ENCODE results near the gene RAI1. TPM values are rescaled to one million over a fixed set of nuclear protein-coding genes. Genes with fewer than 3 reads are reported as not detected.

Gene RAI1
- polyA plus RNA-seq, 6 donors from 2014 or later = 1.9 to 3.8 (median 2.6) TPM

GRCh38 chr17:17752089-17752820 lies 71.0 kb downstream of the RAI1 start:
- H3K9me3 Mint-ChIP-seq = no peaks in the 10 kb centered on the region
- peak overlapping the region; percentile 96 to 100 (median 98) for H3K27ac Mint-ChIP-seq
- H3K36me3 Mint-ChIP-seq = no peaks in the 10 kb centered on the region
- peaks cover 59 to 93% (median 87%) of the 10 kb centered on the region in 3 donors for H3K4me1 Mint-ChIP-seq
- ATAC-seq (ENCODE audit: low read depth in 2 of 2) (peak; percentile 86 to 87), DNase-seq (peak; percentile 97)
- H3K27me3 Mint-ChIP-seq = no peaks in the 10 kb centered on the region
- H3K4me3 Mint-ChIP-seq = peak overlapping the region; percentile 77 to 95 (median 88)

- Mint-ChIP-seq H3K4me1 (peaks cover 64 to 93% (median 92%) of the 10 kb centered on the region in 3 donors), H3K27ac (peak overlapping the region; percentile 41 to 99 (median 96)), H3K9me3 (no peaks in the 10 kb centered on the region), H3K36me3 (no peaks in the 10 kb centered on the region), H3K4me3 (peak overlapping the region; percentile 77 to 95 (median 88)), H3K27me3 (no peaks in the 10 kb centered on the region)
- ATAC-seq (ENCODE audit: low read depth in 2 of 2) = no peak
- no peak for DNase-seq
Observed at GRCh38 chr17:17752821-17753321, 71.6 kb downstream of the RAI1 start.

- Mint-ChIP-seq H3K27me3 (no peaks in the 10 kb centered on the region), H3K9me3 (no peaks in the 10 kb centered on the region), H3K4me1 (peaks cover 60 to 93% (median 92%) of the 10 kb centered on the region in 3 donors), H3K36me3 (no peaks in the 10 kb centered on the region), H3K27ac (peak overlapping the region in 5 of 6 donors; percentile 56 to 99 (median 81)), H3K4me3 (peak overlapping the region in 7 of 8 donors; percentile 12 to 95 (median 77))
- ATAC-seq (ENCODE audit: low read depth in 2 of 2) (no peak), DNase-seq (no peak)
Observed at GRCh38 chr17:17754719-17755686, 73.7 kb downstream of the RAI1 start.

GRCh38 chr17:17755715-17756114 lies 74.5 kb downstream of the RAI1 start:
- no peak for DNase-seq
- H3K4me3 Mint-ChIP-seq = peak overlapping the region in 5 of 8 donors; percentile 24 to 79 (median 29)
- peak overlapping the region in 4 of 6 donors; percentile 31 to 93 (median 64) for H3K27ac Mint-ChIP-seq
- no peaks in the 10 kb centered on the region for H3K36me3 Mint-ChIP-seq
- no peak for ATAC-seq (ENCODE audit: low read depth in 2 of 2)
- H3K27me3 Mint-ChIP-seq = no peaks in the 10 kb centered on the region
- H3K9me3 Mint-ChIP-seq = no peaks in the 10 kb centered on the region
- peaks cover 56 to 89% (median 87%) of the 10 kb centered on the region in 3 donors for H3K4me1 Mint-ChIP-seq

GRCh38 chr17:17757391-17757791 lies 76.1 kb downstream of the RAI1 start:
- peak overlapping the region; percentile 72 to 93 (median 88) for H3K4me3 Mint-ChIP-seq
- peaks cover 54 to 88% (median 76%) of the 10 kb centered on the region in 3 donors for H3K4me1 Mint-ChIP-seq
- ATAC-seq (ENCODE audit: low read depth in 2 of 2) = peak; percentile 88
- no peaks in the 10 kb centered on the region for H3K9me3 Mint-ChIP-seq
- DNase-seq = peak; percentile 74
- H3K36me3 Mint-ChIP-seq = no peaks in the 10 kb centered on the region
- H3K27ac Mint-ChIP-seq = peak overlapping the region; percentile 93 to 99 (median 96)
- H3K27me3 Mint-ChIP-seq = no peaks in the 10 kb centered on the region

GRCh38 chr17:17757956-17758845 lies 76.9 kb downstream of the RAI1 start:
- Mint-ChIP-seq H3K27me3 (no peaks in the 10 kb centered on the region), H3K9me3 (no peaks in the 10 kb centered on the region), H3K4me1 (peaks cover 51 to 80% (median 68%) of the 10 kb centered on the region in 3 donors), H3K4me3 (peak overlapping the region; percentile 72 to 93 (median 88)), H3K36me3 (no peaks in the 10 kb centered on the region), H3K27ac (peak overlapping the region; percentile 93 to 99 (median 96))
- ATAC-seq (ENCODE audit: low read depth in 2 of 2) = peak; percentile 48 to 58
- DNase-seq = no peak

GRCh38 chr17:17758941-17759563 lies 77.8 kb downstream of the RAI1 start:
- H3K27me3 Mint-ChIP-seq = no peaks in the 10 kb centered on the region
- no peaks in the 10 kb centered on the region for H3K36me3 Mint-ChIP-seq
- no peak for ATAC-seq (ENCODE audit: low read depth in 2 of 2)
- peaks cover 51 to 81% (median 66%) of the 10 kb centered on the region in 3 donors for H3K4me1 Mint-ChIP-seq
- peak overlapping the region in 4 of 6 donors; percentile 9 to 96 (median 82) for H3K27ac Mint-ChIP-seq
- no peak for DNase-seq
- peak overlapping the region in 4 of 8 donors; percentile 30 to 93 (median 52) for H3K4me3 Mint-ChIP-seq
- H3K9me3 Mint-ChIP-seq = no peaks in the 10 kb centered on the region

GRCh38 chr17:17760350-17760749 lies 79.1 kb downstream of the RAI1 start:
- H3K4me1 Mint-ChIP-seq = peaks cover 58 to 81% (median 66%) of the 10 kb centered on the region in 3 donors
- H3K27me3 Mint-ChIP-seq = no peaks in the 10 kb centered on the region
- no peak overlapping the region for H3K27ac Mint-ChIP-seq
- DNase-seq (no peak), ATAC-seq (ENCODE audit: low read depth in 2 of 2) (no peak)
- H3K36me3 Mint-ChIP-seq = no peaks in the 10 kb centered on the region
- H3K4me3 Mint-ChIP-seq = no peak overlapping the region
- H3K9me3 Mint-ChIP-seq = no peaks in the 10 kb centered on the region

GRCh38 chr17:17760872-17761550 lies 79.8 kb downstream of the RAI1 start:
- H3K36me3 Mint-ChIP-seq = no peaks in the 10 kb centered on the region
- no peak for ATAC-seq (ENCODE audit: low read depth in 2 of 2)
- H3K4me1 Mint-ChIP-seq = peaks cover 56 to 81% (median 66%) of the 10 kb centered on the region in 3 donors
- H3K27ac Mint-ChIP-seq = no peak overlapping the region
- no peak for DNase-seq
- no peaks in the 10 kb centered on the region for H3K27me3 Mint-ChIP-seq
- no peaks in the 10 kb centered on the region for H3K9me3 Mint-ChIP-seq
- H3K4me3 Mint-ChIP-seq = no peak overlapping the region

GRCh38 chr17:17761894-17762743 lies 80.9 kb downstream of the RAI1 start:
- no peak for ATAC-seq (ENCODE audit: low read depth in 2 of 2)

GRCh38 chr17:17762744-17763105 lies 81.5 kb downstream of the RAI1 start:
- H3K9me3 Mint-ChIP-seq = no peaks in the 10 kb centered on the region
- H3K36me3 Mint-ChIP-seq = no peaks in the 10 kb centered on the region
- no peak overlapping the region for H3K4me3 Mint-ChIP-seq
- no peak overlapping the region for H3K27ac Mint-ChIP-seq
- peaks cover 52 to 76% (median 68%) of the 10 kb centered on the region in 3 donors for H3K4me1 Mint-ChIP-seq
- no peaks in the 10 kb centered on the region for H3K27me3 Mint-ChIP-seq
- DNase-seq (no peak), ATAC-seq (ENCODE audit: low read depth in 2 of 2) (no peak)

More at GRCh38 chr17:17761894-17762743, 80.9 kb downstream of the RAI1 start:
- Mint-ChIP-seq H3K27me3 (no peaks in the 10 kb centered on the region), H3K27ac (no peak overlapping the region), H3K36me3 (no peaks in the 10 kb centered on the region), H3K4me1 (peaks cover 58 to 83% (median 67%) of the 10 kb centered on the region in 3 donors), H3K4me3 (no peak overlapping the region), H3K9me3 (no peaks in the 10 kb centered on the region)
- no peak for DNase-seq
